ENCODE measurements around the gene RIMBP2. TPM values are rescaled to one million over a fixed set of nuclear protein-coding genes. Genes with fewer than 3 reads are reported as not detected.

Gene RIMBP2
- total and polyA plus RNA-seq, 3 experiments from 2014 or later = not detected

DNA sequence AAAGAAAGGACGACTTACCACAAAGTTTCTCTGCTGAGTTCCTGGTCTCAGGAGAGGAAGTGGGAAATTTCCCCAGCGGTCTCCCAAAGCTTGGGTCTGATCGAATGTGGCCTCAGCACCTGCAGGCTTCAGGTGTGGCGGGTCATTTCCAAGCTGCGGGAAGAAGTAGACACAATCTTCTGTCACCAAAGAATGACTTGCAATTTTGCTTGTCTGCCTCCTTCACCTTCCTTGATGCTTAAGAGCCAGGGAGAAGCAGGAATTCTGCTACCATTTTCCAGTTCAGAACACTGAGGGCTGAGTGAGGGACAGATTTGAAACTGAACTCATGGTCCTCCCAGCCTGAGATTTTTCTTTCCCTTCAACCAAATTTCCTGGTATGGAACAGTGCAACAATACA, 87.8 kb downstream of the RIMBP2 start:
- Mint-ChIP-seq H3K4me1 (no peaks in the 10 kb centered on the region), H3K27ac (no peak overlapping the region), H3K4me3 (no peak overlapping the region), H3K9me3 (peaks cover 0 to 5% (median 0%) of the 10 kb centered on the region in 5 donors), H3K36me3 (no peaks in the 10 kb centered on the region), H3K27me3 (peaks cover 2 to 7% of the 10 kb centered on the region in 2 donors)
- Histone ChIP-seq H3K36me3 (ENCODE audit: insufficient read depth, low read length) (no peaks in the 10 kb centered on the region), H3K27me3 (ENCODE audit: insufficient read depth, low read length, poor library complexity, severe bottlenecking) (no peaks in the 10 kb centered on the region), H3K9me3 (ENCODE audit: low read length) (no peaks in the 10 kb centered on the region), H3K4me1 (ENCODE audit: insufficient read depth, low read length) (no peaks in the 10 kb centered on the region), H3K27ac (ENCODE audit: low read depth, low read length) (no peak overlapping the region), H3K4me3 (ENCODE audit: low read length) (no peak overlapping the region)
- no peak for DNase-seq
- POLR2A ChIA-PET = no interaction called here
- CTCF ChIA-PET = no interaction called here

DNA sequence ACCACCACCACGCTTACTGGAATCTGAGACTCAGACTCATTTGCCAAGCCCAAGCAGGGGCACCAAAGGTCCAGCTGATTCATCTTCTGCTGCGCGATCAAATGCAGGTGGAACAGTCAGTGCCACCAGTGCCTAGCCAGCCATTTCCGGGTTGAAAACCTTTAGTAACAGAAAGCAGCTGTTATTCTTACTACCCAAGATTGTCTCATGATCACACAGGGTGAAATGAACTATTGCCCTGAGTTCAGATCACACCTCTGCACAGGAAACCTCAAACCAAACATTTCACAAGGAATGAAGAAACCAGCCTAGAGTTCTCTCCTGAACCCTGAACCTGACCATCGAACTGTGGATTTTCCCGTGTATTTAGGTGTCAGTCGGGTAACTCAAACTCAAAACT, 88.9 kb downstream of the RIMBP2 start:
- no peak for DNase-seq
- POLR2A ChIA-PET = no interaction called here

GRCh38 chr12:130626601-130627000, 89.5 kb downstream of the RIMBP2 start:
- Histone ChIP-seq H3K4me1 (ENCODE audit: insufficient read depth, low read length) (no peaks in the 10 kb centered on the region), H3K9me3 (ENCODE audit: low read length) (no peaks in the 10 kb centered on the region), H3K27me3 (ENCODE audit: insufficient read depth, low read length, poor library complexity, severe bottlenecking) (no peaks in the 10 kb centered on the region), H3K36me3 (ENCODE audit: insufficient read depth, low read length) (no peaks in the 10 kb centered on the region), H3K27ac (ENCODE audit: low read depth, low read length) (no peak overlapping the region), H3K4me3 (ENCODE audit: low read length) (no peak overlapping the region)
- H3K4me1 Mint-ChIP-seq = no peaks in the 10 kb centered on the region
- peaks cover 0 to 5% (median 0%) of the 10 kb centered on the region in 5 donors for H3K9me3 Mint-ChIP-seq
- H3K4me3 Mint-ChIP-seq = no peak overlapping the region
- ChIA-PET CTCF (no interaction called here), POLR2A (no interaction called here)
- DNase-seq = no peak
- no peak overlapping the region for H3K27ac Mint-ChIP-seq
- no peaks in the 10 kb centered on the region for H3K36me3 Mint-ChIP-seq
- H3K27me3 Mint-ChIP-seq = peaks cover 0 to 7% of the 10 kb centered on the region in 2 donors

More for the DNA sequence above, 88.9 kb downstream of the RIMBP2 start:
- no peak overlapping the region for H3K27ac ChIP-seq (ENCODE audit: low read depth, low read length)
- CTCF ChIA-PET = no interaction called here
- Mint-ChIP-seq H3K36me3 (no peaks in the 10 kb centered on the region), H3K9me3 (peaks cover 0 to 5% (median 0%) of the 10 kb centered on the region in 5 donors), H3K27ac (no peak overlapping the region), H3K4me3 (no peak overlapping the region), H3K27me3 (peaks cover 0 to 7% of the 10 kb centered on the region in 2 donors), H3K4me1 (no peaks in the 10 kb centered on the region)
- no peaks in the 10 kb centered on the region for H3K9me3 ChIP-seq (ENCODE audit: low read length)
- no peaks in the 10 kb centered on the region for H3K27me3 ChIP-seq (ENCODE audit: insufficient read depth, low read length, poor library complexity, severe bottlenecking)
- H3K4me1 ChIP-seq (ENCODE audit: insufficient read depth, low read length) = no peaks in the 10 kb centered on the region
- no peaks in the 10 kb centered on the region for H3K36me3 ChIP-seq (ENCODE audit: insufficient read depth, low read length)
- no peak overlapping the region for H3K4me3 ChIP-seq (ENCODE audit: low read length)

GRCh38 chr12:130625201-130625600, 90.9 kb downstream of the RIMBP2 start:
- Mint-ChIP-seq H3K4me1 (no peaks in the 10 kb centered on the region), H3K36me3 (no peaks in the 10 kb centered on the region), H3K9me3 (peaks cover 0 to 2% (median 0%) of the 10 kb centered on the region in 5 donors), H3K27me3 (peaks cover 0 to 7% of the 10 kb centered on the region in 2 donors), H3K4me3 (no peak overlapping the region), H3K27ac (no peak overlapping the region)
- no peaks in the 10 kb centered on the region for H3K36me3 ChIP-seq (ENCODE audit: insufficient read depth, low read length)
- no peaks in the 10 kb centered on the region for H3K27me3 ChIP-seq (ENCODE audit: insufficient read depth, low read length, poor library complexity, severe bottlenecking)
- no peak for DNase-seq
- no peaks in the 10 kb centered on the region for H3K9me3 ChIP-seq (ENCODE audit: low read length)
- no peak overlapping the region for H3K27ac ChIP-seq (ENCODE audit: low read depth, low read length)
- H3K4me3 ChIP-seq (ENCODE audit: low read length) = no peak overlapping the region
- POLR2A ChIA-PET = no interaction called here
- no peaks in the 10 kb centered on the region for H3K4me1 ChIP-seq (ENCODE audit: insufficient read depth, low read length)
- CTCF ChIA-PET = no interaction called here

DNA sequence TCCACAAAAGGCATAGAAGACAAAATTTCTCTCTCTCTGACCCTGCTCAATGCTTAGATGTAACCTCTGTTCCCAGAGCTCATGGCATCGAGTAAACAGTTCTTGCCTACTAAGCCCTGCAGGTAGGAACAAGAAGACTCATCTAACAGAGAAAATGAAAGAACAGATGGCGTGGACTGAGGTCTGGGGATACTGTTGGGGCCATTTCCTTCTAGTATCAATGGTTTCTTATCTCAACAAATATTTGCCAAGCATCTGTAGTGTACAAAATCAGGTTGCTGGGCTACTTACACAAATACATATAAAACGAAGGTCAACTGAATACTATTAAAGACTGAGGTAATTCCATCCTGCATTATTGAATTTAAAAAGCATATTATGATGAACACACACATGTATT, 93.3 kb downstream of the RIMBP2 start:
- H3K9me3 ChIP-seq (ENCODE audit: low read length) = no peaks in the 10 kb centered on the region
- H3K4me1 ChIP-seq (ENCODE audit: insufficient read depth, low read length) = no peaks in the 10 kb centered on the region
- H3K27ac Mint-ChIP-seq = no peak overlapping the region
- H3K36me3 ChIP-seq (ENCODE audit: insufficient read depth, low read length) = no peaks in the 10 kb centered on the region
- H3K4me3 ChIP-seq (ENCODE audit: low read length) = no peak overlapping the region
- H3K36me3 Mint-ChIP-seq = no peaks in the 10 kb centered on the region
- no peak for DNase-seq
- peaks cover 0 to 4% of the 10 kb centered on the region in 2 donors for H3K27me3 Mint-ChIP-seq
- POLR2A ChIA-PET = no interaction called here
- CTCF ChIA-PET = no interaction called here
- peaks cover 0 to 2% (median 0%) of the 10 kb centered on the region in 5 donors for H3K9me3 Mint-ChIP-seq
- H3K4me1 Mint-ChIP-seq = no peaks in the 10 kb centered on the region
- no peaks in the 10 kb centered on the region for H3K27me3 ChIP-seq (ENCODE audit: insufficient read depth, low read length, poor library complexity, severe bottlenecking)
- no peak overlapping the region for H3K4me3 Mint-ChIP-seq
- H3K27ac ChIP-seq (ENCODE audit: low read depth, low read length) = no peak overlapping the region

- no peak overlapping the region for H3K4me3 Mint-ChIP-seq
- H3K27me3 ChIP-seq (ENCODE audit: insufficient read depth, low read length, poor library complexity, severe bottlenecking) = no peaks in the 10 kb centered on the region
- no peaks in the 10 kb centered on the region for H3K4me1 Mint-ChIP-seq
- H3K27ac Mint-ChIP-seq = no peak overlapping the region
- H3K4me3 ChIP-seq (ENCODE audit: low read length) = no peak overlapping the region
- no peaks in the 10 kb centered on the region for H3K9me3 ChIP-seq (ENCODE audit: low read length)
- H3K27me3 Mint-ChIP-seq = peaks cover 0 to 4% of the 10 kb centered on the region in 2 donors
- ChIA-PET CTCF (no interaction called here), POLR2A (no interaction called here)
- DNase-seq = no peak
- H3K27ac ChIP-seq (ENCODE audit: low read depth, low read length) = no peak overlapping the region
- no peaks in the 10 kb centered on the region for H3K4me1 ChIP-seq (ENCODE audit: insufficient read depth, low read length)
- no peaks in the 10 kb centered on the region for H3K36me3 ChIP-seq (ENCODE audit: insufficient read depth, low read length)
- peaks cover 0 to 2% (median 0%) of the 10 kb centered on the region in 5 donors for H3K9me3 Mint-ChIP-seq
- H3K36me3 Mint-ChIP-seq = no peaks in the 10 kb centered on the region
These were observed 94.3 kb downstream of the RIMBP2 start for GRCh38 chr12:130621696-130622298.

GRCh38 chr12:130620756-130621155, 95.3 kb downstream of the RIMBP2 start:
- peaks cover 3 to 4% of the 10 kb centered on the region in 2 donors for H3K27me3 Mint-ChIP-seq
- no peaks in the 10 kb centered on the region for H3K36me3 Mint-ChIP-seq
- H3K4me1 Mint-ChIP-seq = no peaks in the 10 kb centered on the region
- no peaks in the 10 kb centered on the region for H3K27me3 ChIP-seq (ENCODE audit: insufficient read depth, low read length, poor library complexity, severe bottlenecking)
- ChIA-PET CTCF (no interaction called here), POLR2A (no interaction called here)
- no peak overlapping the region for H3K27ac ChIP-seq (ENCODE audit: low read depth, low read length)
- no peaks in the 10 kb centered on the region for H3K4me1 ChIP-seq (ENCODE audit: insufficient read depth, low read length)
- no peak overlapping the region for H3K4me3 Mint-ChIP-seq
- no peak for DNase-seq
- H3K9me3 Mint-ChIP-seq = peaks cover 0 to 2% (median 0%) of the 10 kb centered on the region in 5 donors
- H3K4me3 ChIP-seq (ENCODE audit: low read length) = no peak overlapping the region
- no peak overlapping the region for H3K27ac Mint-ChIP-seq
- no peaks in the 10 kb centered on the region for H3K9me3 ChIP-seq (ENCODE audit: low read length)
- no peaks in the 10 kb centered on the region for H3K36me3 ChIP-seq (ENCODE audit: insufficient read depth, low read length)

DNA sequence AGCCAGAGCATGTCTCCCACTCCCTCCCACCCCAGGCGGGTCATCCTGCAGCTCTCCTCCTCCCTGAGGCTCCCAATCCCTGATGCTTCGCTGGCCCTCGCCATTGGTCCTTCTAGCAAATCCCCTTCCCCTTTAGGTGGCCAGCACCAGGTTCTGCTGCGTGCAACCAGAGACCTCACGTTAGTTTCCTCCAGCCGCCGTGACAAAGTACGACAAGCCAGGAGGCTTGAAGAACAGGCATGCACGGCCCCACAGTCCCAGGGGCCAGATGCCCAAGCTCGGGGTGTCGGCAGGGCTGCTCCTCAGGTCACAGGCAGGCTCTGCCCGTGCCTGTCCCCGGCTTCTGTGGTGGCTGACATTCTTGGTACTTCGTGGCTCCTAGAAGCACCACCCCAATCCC, 95.8 kb downstream of the RIMBP2 start:
- H3K4me3 Mint-ChIP-seq = no peak overlapping the region
- H3K4me3 ChIP-seq (ENCODE audit: low read length) = no peak overlapping the region
- POLR2A ChIA-PET = no interaction called here
- CTCF ChIA-PET = no interaction called here
- no peak overlapping the region for H3K27ac ChIP-seq (ENCODE audit: low read depth, low read length)
- H3K36me3 ChIP-seq (ENCODE audit: insufficient read depth, low read length) = no peaks in the 10 kb centered on the region
- no peak overlapping the region for H3K27ac Mint-ChIP-seq
- H3K36me3 Mint-ChIP-seq = no peaks in the 10 kb centered on the region
- H3K9me3 ChIP-seq (ENCODE audit: low read length) = no peaks in the 10 kb centered on the region
- H3K27me3 Mint-ChIP-seq = peaks cover 3 to 4% of the 10 kb centered on the region in 2 donors
- no peaks in the 10 kb centered on the region for H3K9me3 Mint-ChIP-seq
- DNase-seq = no peak
- H3K4me1 ChIP-seq (ENCODE audit: insufficient read depth, low read length) = no peaks in the 10 kb centered on the region
- no peaks in the 10 kb centered on the region for H3K4me1 Mint-ChIP-seq
- no peaks in the 10 kb centered on the region for H3K27me3 ChIP-seq (ENCODE audit: insufficient read depth, low read length, poor library complexity, severe bottlenecking)

Measured in CD8-positive, alpha-beta memory T cell (primary cell).